GM21786 (cell line): Measurements from ENCODE around the gene SPAST.
"Not testable (repeated sequence)": the region's sequence is repeated elsewhere in the genome, so short reads cannot be mapped to it uniquely, and the experiment has no call there.

ENCODE experiments used
- ATAC-seq: cut with Tn5 transposase; IDR thresholded peaks from one replicate; pipeline ENCODE4 v1.9.1; 2021; ENCODE audit not compliant: unreplicated experiment

SPAST gene

DNA sequence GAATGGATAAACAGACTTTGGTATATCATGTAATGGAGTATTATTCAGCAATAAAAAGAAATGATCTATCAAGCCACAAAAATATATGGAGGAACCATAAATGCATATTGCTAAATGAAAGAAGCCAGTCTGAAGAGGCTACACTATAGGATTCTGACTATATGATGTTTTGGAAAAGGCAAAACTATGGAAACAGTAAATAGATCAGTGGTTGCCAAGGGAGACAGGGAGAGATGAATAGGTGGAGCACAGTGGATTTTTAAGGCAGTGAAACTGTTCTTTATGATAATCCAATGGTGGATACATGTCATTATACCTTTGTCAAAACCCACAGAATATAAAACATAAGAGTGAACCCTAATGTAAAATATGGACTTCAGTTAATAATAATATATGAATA, 61.3 kb downstream of the SPAST start:
- no peak for ATAC-seq

DNA sequence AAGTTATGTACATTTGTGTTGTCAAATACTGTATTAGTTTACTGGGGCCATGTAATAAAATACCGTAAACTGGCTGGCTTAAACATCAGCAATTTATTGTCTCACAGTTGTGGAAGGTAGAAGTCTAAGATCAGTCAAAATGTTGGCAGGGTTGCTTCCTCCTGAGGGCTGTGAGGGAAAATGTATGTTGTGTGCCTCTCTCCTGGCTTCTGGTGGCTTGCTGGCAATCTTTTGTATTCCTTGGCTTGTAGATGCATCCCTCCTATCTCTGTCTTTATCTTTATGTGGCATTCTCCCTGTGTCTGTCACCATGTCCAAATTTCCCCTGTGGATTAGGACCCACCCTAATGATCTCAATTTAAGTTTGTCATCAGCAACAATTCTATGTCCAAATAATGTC, 65.3 kb downstream of the SPAST start:
- no peak for ATAC-seq

DNA sequence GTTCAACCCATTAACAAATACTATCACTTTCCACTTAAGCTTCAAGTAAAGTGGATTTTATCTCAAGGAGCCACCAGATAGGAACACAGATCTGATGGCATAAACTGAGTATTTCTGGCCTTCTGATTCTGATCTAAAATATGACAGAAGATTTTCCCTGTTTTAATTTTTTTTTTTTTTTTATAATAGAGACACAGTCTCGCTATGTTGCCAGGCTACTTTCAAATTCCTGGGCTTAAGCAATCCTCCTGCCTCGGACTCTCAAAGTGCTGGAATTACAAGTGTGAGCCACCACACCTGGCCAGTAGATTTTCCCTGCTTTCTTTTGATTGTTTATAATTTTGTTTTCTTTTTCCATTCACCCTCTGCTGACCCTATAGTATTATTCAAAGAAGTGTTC, 65.7 kb downstream of the SPAST start:
- no peak for ATAC-seq

GRCh38 chr2:32135409-32135808, 72.1 kb downstream of the SPAST start:
- ATAC-seq: no peak

GRCh38 chr2:32136097-32136496, 72.7 kb downstream of the SPAST start:
- no peak for ATAC-seq

DNA sequence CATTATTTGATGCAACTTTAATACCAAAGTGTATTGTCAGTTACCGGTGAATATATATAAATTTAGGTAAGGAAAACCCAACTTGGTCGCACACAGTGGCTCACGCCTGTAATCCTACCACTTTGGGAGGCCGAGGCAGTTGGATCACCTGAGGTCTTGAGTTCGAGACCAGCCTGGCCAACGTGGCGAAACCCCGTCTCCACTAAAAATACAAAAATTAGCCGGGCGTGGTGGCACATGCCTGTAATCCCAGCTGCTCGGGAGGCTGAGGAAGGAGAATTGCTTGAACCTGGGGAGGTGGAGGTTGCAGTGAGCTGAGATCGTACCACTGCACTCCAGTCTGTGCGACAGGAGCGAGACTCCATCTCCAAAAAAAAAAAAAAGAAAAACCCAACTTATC, 88.2 kb downstream of the SPAST start:
- not testable (repeated sequence) for ATAC-seq

GRCh38 chr2:32159678-32160077, 96.3 kb downstream of the SPAST start:
- no peak for ATAC-seq

DNA sequence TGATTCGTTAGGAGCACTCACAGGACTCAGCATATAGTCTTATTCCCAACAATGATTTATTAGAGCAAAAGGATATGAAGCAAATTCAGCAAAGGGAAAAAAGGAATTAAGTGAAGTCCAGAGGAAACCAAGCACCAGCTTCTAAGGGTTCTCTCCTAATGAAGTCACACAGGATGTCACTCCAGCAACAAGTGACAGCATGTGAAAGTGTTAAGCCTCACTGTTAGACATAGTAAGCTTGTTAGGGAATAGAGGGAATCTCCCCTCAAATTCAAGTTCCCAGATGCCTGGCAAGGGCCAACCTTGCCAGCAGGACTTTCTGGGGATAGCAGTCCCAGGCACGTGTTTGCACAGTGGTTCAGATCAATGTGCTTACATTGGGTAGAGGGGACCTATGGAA, 97.9 kb downstream of the SPAST start:
- no peak for ATAC-seq

- ATAC-seq: not testable (repeated sequence)
Observed at GRCh38 chr2:32164254-32164653, 100.9 kb downstream of the SPAST start.

GRCh38 chr2:32165027-32165347, 101.6 kb downstream of the SPAST start:
- ATAC-seq: peak; percentile 5

DNA sequence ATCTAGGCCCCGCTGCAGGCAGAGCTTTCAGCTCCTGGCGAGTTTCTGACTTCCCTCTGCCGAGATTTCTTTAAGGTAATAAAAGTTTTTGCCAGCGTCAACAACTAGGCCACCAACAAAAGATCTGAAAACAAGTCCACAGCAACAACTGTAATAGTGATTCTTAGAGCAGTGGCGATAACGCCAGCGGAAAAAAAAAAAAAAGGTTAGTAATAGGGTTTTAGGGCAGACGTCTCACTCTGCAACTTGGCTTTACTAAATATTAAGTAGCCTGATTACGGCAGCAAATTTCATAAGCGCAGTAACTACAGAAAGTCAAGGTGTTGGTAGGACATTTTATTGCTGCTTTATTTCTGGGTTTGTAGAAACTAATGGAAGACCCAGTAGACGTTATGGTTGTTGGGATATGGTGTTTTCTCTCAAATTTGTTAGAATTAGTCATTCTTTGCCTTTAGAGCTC, 102.8 kb downstream of the SPAST start:
- ATAC-seq: no peak

GRCh38 chr2:32168513-32168912, 105.2 kb downstream of the SPAST start:
- peak; percentile 33 for ATAC-seq

DNA sequence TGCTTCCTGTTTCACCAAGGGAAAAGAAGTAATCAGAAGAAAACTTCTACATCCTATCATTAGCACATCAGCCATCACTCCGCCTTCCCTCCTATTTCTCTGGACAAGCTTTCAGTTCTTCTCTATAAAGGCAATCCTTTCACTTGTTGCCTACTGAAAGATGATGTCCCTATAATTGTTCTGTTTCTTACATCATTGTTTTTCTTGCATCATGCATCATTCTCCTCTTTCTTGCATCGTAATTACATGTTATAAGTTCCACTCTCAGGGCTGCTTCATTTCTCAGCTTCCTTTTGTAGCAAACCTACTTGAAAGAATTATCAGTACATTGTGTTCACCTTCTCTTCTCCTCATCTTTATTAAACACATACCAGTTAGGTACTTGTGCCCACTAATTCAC, 109.5 kb downstream of the SPAST start:
- ATAC-seq: no peak

DNA sequence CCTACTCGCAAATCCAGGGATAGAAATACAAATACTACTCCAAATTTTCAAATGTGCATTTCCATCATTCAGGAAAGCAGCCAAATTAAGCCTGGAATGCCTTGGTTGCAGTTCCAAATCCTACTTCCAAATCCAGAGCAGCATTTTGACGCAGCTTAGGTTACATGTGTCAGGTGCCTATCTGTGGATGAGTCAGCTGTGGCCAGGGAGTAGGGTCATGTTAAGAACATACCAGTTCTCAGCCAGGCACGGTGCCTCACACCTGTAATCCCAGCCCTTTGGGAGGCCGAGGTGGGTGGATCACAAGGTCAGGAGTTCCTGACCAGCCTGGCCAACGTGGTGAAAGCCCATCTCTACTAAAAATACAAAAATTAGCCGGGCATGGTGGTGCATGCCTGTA, 119.3 kb downstream of the SPAST start:
- no peak for ATAC-seq

DNA sequence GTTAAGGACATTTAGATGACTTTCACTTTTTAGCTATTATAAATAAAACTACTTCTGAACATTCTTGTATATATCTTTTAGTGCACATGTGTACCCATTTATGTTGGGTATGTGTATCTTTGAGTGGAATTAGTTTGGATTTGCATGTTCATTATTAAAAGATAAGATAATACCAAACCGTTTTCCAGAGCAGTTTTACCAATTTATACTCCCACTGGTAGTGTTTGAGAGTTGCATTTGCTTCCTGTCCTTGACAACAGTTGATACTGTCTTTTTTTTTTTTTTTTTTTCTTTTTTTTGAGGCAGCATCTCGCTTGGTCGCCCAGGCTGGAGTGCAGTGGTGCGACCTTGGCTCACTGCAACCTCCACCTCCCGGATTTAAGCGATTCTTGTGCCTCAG, 125.7 kb downstream of the SPAST start:
- ATAC-seq: no peak

DNA sequence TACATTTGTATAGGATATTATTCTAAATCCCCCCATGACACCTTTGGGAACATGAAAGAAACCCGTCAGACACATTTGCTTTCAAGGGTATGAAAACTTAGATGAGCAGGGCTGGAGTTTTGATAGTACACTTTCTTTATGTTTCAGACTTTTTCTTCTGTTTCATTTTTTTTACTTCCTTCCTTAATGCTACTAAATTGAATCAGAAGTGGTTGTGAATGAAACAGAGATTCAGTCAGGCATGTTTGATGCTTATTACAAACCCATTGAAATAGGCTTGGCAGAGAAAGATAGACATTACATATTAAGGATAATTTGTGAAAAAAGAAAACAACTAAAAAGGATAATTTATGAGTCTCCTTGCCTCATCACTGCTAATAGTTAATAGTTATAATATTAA, 129.1 kb downstream of the SPAST start:
- ATAC-seq: no peak

DNA sequence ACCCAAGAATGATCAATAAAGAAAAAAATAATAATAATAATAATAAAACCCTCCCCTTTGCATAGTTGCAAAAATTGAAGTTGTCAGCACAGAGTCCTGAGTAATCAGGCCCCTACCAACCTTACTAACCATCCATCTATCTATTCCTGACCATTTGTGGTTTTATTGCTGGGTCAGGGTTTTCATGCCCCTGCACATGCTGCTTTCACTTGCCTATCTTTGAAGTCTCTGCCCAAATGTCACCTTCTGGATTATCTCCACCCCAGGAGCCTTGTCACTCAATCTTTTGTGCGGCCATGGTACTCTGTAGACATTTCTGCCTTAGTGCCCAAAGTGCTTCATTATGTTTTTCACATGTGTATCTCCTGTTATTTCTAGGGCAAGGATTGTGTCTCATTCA, 137.5 kb downstream of the SPAST start:
- no peak for ATAC-seq

DNA sequence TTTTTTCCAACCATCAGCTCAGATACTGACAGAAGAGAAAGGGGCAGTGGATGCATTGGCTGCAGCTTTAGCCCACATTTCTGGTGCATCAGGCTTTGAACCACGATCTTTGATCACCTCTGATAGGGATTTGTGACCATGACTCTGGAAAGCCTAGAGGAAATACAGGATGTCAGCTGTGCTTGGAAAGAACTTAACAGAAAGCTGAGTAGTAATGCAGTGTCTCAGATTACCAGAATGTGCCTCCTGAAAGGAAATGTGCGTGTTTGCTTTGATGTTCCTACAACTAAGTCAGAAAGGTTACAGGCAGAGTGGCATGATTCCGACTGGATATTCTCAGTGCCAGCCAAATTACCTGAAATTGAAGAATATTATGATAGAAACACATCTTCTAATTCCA, 140.1 kb downstream of the SPAST start:
- not testable (repeated sequence) for ATAC-seq
